HepG2 (cell line): Measurements from ENCODE around the gene KERA. TPM values are rescaled to one million over a fixed set of nuclear protein-coding genes. Genes with fewer than 3 reads are reported as not detected.

Experiments
- ATAC-seq: fragments of 200-7000 bp; cut with Tn5 transposase; 3 replicates; pipeline ENCODE4 v1.9.1; 2020; ENCODE audit warnings: mild to moderate bottlenecking, moderate library complexity
- BruUV-seq: library from RNA; stranded (reverse); fragments of 400-500 nt; replicated peaks from 2 replicates; lab custom pipeline; 2021; lab: Mats Ljungman, UMichigan
- CTCF ChIA-PET: fragments of 300-600 bp; formaldehyde crosslinking; extraction: SDS; loops from one replicate; lab custom pipeline; 2021; ENCODE audit warnings: low total read pairs, inconsistent platforms, low intra/inter-chr PET ratio; lab: Yijun Ruan, JAX
- POLR2A ChIA-PET: fragments of 350-600 bp; sonication (Branson Sonifier 250); formaldehyde crosslinking; loops from one replicate; lab custom pipeline; 2020; ENCODE audit warnings: antibody characterized with exemption, inconsistent platforms; lab: Yijun Ruan, JAX
- DNase-seq: peaks from one replicate; pipeline ENCODE4 v3.0.0-alpha.2; 2015; ENCODE audit warnings: low spot score
- FAIRE-seq: peaks from 3 replicates; lab custom pipeline; 2011; peaks lifted over from hg19 to GRCh38; lab: Jason Lieb, UNC
- H2AFZ ChIP-seq: one replicate; pipeline ENCODE4 v1.6.1; 2011; ENCODE audit warnings: low read length, inconsistent platforms
- H3K27ac ChIP-seq: fragments of 300-600 bp; 3 replicates; pipeline ENCODE4 v1.8.0; 2011; ENCODE audit warnings: mixed run types, mild to moderate bottlenecking, mixed read lengths, low read length, inconsistent platforms; ENCODE audit not compliant: insufficient read depth; ENCODE audit errors: extremely low read length
- H3K27me3 ChIP-seq, 2 experiments: fragments of 200-600 bp in 1 of 2; 2 replicates in 1 of 2; 3 replicates in 1 of 2; pipeline versions ENCODE4 v1.6.0 to v1.8.0; 2011; ENCODE audit warnings: low read length in 2 of 2, mild to moderate bottlenecking in 2 of 2, moderate library complexity in 2 of 2, inconsistent platforms in 1 of 2; ENCODE audit not compliant: insufficient read depth in 2 of 2, control insufficient read depth in 1 of 2
- H3K36me3 ChIP-seq, 2 experiments: fragments of 200-600 bp in 1 of 2; replicated peaks in 1 of 2; 2 replicates in 1 of 2; 3 replicates in 1 of 2; pipeline versions ENCODE4 v1.5.1 to v1.8.0; 2011; ENCODE audit warnings: low read length in 2 of 2, inconsistent platforms in 1 of 2; ENCODE audit not compliant: insufficient read depth in 2 of 2, control insufficient read depth in 1 of 2
- H3K4me1 ChIP-seq: 2 replicates; pipeline ENCODE4 v1.5.1; 2012; ENCODE audit warnings: low read length, inconsistent platforms; ENCODE audit not compliant: insufficient read depth
- H3K4me2 ChIP-seq: 2 replicates; pipeline ENCODE4 v1.6.0; 2011; ENCODE audit warnings: low read depth, low read length, inconsistent platforms
- H3K4me3 ChIP-seq, 3 experiments: fragments of 200-600 bp in 1 of 3; sonication (generic), shearing (Covaris generic) in 1 of 3; replicated peaks in 1 of 3; 2 replicates each; pipeline ENCODE4 v1.5.1; 2011 to 2016; ENCODE audit warnings: low read length in 3 of 3, inconsistent platforms in 2 of 3, low read depth in 2 of 3, mild to moderate bottlenecking in 2 of 3, control low read depth in 1 of 3, mixed read lengths in 1 of 3; ENCODE audit not compliant: insufficient read depth in 1 of 3
- H3K79me2 ChIP-seq: one replicate; pipeline ENCODE4 v1.6.1; 2011; ENCODE audit warnings: low read length, inconsistent platforms; ENCODE audit not compliant: insufficient read depth
- H3K9ac ChIP-seq: 2 replicates; pipeline ENCODE4 v1.6.0; 2011; ENCODE audit warnings: mild to moderate bottlenecking, low read depth, low read length, inconsistent platforms; ENCODE audit not compliant: insufficient read depth
- H3K9me3 ChIP-seq: 2 replicates; pipeline ENCODE4 v1.5.1; 2012; ENCODE audit warnings: mild to moderate bottlenecking, low read length
- H4K20me1 ChIP-seq: 2 replicates; pipeline ENCODE4 v1.6.0; 2011; ENCODE audit warnings: inconsistent platforms, mild to moderate bottlenecking, low read length, moderate library complexity; ENCODE audit not compliant: insufficient read depth
- EED ChIP-seq: sonication (generic); formaldehyde crosslinking; IDR thresholded peaks from 2 replicates; pipeline ENCODE4 v1.5.0; 2020; ENCODE audit warnings: mild to moderate bottlenecking, missing genetic modification reagents
- HMGA1 ChIP-seq: sonication (generic); formaldehyde crosslinking; conservative IDR thresholded peaks from 2 replicates; pipeline ENCODE4 v1.4.0; 2020; ENCODE audit warnings: missing genetic modification reagents
- KDM4B ChIP-seq: sonication (generic); formaldehyde crosslinking; IDR thresholded peaks from 2 replicates; pipeline ENCODE4 v1.4.0; 2020; ENCODE audit warnings: missing genetic modification reagents
- NFE2 ChIP-seq: sonication (generic); formaldehyde crosslinking; IDR thresholded peaks from 2 replicates; pipeline ENCODE4 v1.4.0; 2020; ENCODE audit warnings: missing genetic modification reagents
- RCOR2 ChIP-seq: IDR thresholded peaks from 2 replicates; pipeline ENCODE4 v1.6.1; 2016; ENCODE audit warnings: missing biosample characterization, missing genetic modification reagents
- ZNF562 ChIP-seq: sonication (generic); formaldehyde crosslinking; IDR thresholded peaks from 2 replicates; pipeline ENCODE4 v1.8.0; 2022; ENCODE audit warnings: missing genetic modification reagents, borderline replicate concordance
- WGBS: methylation state at CpG from one replicate; pipeline ENCODE4 v1.1.6; 2017; ENCODE audit warnings: low lambda C conversion rate; 5-methylcytosine and 5-hydroxymethylcytosine counted together
- in situ Hi-C: cut with HindIII; loops from 2 replicates; pipeline ENCODE4 v1.10.0; 2017; ENCODE audit warnings: low pct_unique_long_range_greater_than_20kb; ENCODE audit not compliant: extremely low pct_ligation_motif_present
- intact Hi-C: fragments of 100-400 bp; cut with micrococcal nuclease; formaldehyde crosslinking; loops from one replicate; pipeline ENCODE4 v1.10.0; 2022; ENCODE audit not compliant: unreplicated experiment
- polyA plus RNA-seq, 8 experiments: library from polyadenylated mRNA; depleted of rRNA in 3 of 8; stranded (reverse) in 7 of 8; unstranded in 1 of 8; fragments of >200 nt; fragmentation: Illumina TruSeq in 4 of 8; extraction: Trizol in 4 of 8; gene quantifications; 2 replicates each; pipeline versions ENCODE4 v1.2.1 to v1.2.3, GENCODE V29; 2011 to 2016; ENCODE audit warnings: low read depth in 4 of 8, missing spikeins in 1 of 8, mixed read lengths in 1 of 8; ENCODE audit not compliant: insufficient read depth in 1 of 8
- total RNA-seq, 5 experiments: library from RNA; depleted of rRNA; stranded (reverse); fragments of >200 nt; fragmentation: Illumina TruSeq; extraction: Trizol; gene quantifications; 2 replicates each; pipeline ENCODE4 v1.2.3, GENCODE V29; 2016; ENCODE audit warnings: low read depth in 1 of 5
- TF ChIP-seq, protein P1 (sequence below): sonication (generic); formaldehyde crosslinking; IDR thresholded peaks from 2 replicates; pipeline ENCODE4 v1.4.0; 2020; ENCODE audit warnings: mild to moderate bottlenecking, low read depth, missing genetic modification reagents
- TF ChIP-seq, protein P2 (sequence below): sonication (generic); formaldehyde crosslinking; IDR thresholded peaks from 2 replicates; pipeline ENCODE4 v1.4.0; 2020; ENCODE audit warnings: missing genetic modification reagents
- TF ChIP-seq, protein P3 (sequence below): IDR thresholded peaks from 2 replicates; pipeline ENCODE4 v1.4.0; 2020; ENCODE audit warnings: mild to moderate bottlenecking, missing genetic modification reagents
- TF ChIP-seq, protein P4 (sequence below): sonication (generic); formaldehyde crosslinking; IDR thresholded peaks from 2 replicates; pipeline ENCODE4 v1.5.0; 2020; ENCODE audit warnings: mild to moderate bottlenecking, low read depth, missing genetic modification reagents, borderline replicate concordance
- TF ChIP-seq, protein P5 (sequence below): sonication (generic); formaldehyde crosslinking; IDR thresholded peaks from 2 replicates; pipeline ENCODE4 v1.4.0; 2020; ENCODE audit warnings: low read depth, mild to moderate bottlenecking, missing genetic modification reagents
- TF ChIP-seq, protein P6 (sequence below): sonication (generic); formaldehyde crosslinking; IDR thresholded peaks from 2 replicates; pipeline ENCODE4 v1.4.0; 2020; ENCODE audit warnings: missing genetic modification reagents, borderline replicate concordance

Gene KERA
- total and polyA plus RNA-seq, 2 of the 13 experiments (the other 11 are each of a cell fraction or from before 2014, with no cell fraction given), result not detected

DNA sequence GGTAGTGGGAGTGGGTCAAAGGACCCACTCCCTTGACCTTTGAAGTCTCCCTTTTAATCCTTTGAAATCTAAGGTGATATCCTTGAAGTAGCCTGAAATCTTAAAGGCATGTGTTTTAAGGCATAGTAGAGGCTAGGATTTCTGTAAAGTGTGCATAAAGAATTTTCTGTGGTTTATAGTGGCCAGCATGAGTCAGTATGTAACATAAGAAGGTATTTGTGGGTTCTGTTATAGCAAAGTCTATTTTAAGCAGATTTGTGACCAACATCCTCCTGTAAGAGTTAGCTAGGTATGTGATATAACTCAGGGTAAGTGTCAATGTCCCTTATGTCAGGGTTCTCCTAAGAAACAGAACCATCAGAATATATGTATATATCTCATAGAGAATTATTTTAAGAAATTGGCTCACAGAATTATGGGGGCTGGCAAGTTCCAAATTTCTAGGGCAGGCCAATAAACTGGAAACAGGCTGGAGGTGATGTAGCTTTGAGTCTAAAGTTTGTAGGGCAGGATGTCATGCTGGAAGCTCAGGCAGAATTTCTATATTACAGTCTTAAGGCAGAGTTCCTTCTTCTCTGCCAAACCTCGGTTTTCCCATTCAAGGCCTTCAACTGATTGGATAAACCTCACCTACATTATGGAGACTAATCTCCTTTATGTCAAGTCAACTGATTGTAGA is 34.4 kb downstream of the KERA start (continued):
- TF ChIP-seq HMGA1 (CRISPR knock-in tag) (no peak), EED (no peak)
- TF ChIP-seq, protein P1, sequence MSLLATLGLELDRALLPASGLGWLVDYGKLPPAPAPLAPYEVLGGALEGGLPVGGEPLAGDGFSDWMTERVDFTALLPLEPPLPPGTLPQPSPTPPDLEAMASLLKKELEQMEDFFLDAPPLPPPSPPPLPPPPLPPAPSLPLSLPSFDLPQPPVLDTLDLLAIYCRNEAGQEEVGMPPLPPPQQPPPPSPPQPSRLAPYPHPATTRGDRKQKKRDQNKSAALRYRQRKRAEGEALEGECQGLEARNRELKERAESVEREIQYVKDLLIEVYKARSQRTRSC (CRISPR knock-in tag), result no peak
- TF ChIP-seq, protein P2, sequence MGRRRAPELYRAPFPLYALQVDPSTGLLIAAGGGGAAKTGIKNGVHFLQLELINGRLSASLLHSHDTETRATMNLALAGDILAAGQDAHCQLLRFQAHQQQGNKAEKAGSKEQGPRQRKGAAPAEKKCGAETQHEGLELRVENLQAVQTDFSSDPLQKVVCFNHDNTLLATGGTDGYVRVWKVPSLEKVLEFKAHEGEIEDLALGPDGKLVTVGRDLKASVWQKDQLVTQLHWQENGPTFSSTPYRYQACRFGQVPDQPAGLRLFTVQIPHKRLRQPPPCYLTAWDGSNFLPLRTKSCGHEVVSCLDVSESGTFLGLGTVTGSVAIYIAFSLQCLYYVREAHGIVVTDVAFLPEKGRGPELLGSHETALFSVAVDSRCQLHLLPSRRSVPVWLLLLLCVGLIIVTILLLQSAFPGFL (CRISPR knock-in tag), result no peak
- TF ChIP-seq, protein P3, sequence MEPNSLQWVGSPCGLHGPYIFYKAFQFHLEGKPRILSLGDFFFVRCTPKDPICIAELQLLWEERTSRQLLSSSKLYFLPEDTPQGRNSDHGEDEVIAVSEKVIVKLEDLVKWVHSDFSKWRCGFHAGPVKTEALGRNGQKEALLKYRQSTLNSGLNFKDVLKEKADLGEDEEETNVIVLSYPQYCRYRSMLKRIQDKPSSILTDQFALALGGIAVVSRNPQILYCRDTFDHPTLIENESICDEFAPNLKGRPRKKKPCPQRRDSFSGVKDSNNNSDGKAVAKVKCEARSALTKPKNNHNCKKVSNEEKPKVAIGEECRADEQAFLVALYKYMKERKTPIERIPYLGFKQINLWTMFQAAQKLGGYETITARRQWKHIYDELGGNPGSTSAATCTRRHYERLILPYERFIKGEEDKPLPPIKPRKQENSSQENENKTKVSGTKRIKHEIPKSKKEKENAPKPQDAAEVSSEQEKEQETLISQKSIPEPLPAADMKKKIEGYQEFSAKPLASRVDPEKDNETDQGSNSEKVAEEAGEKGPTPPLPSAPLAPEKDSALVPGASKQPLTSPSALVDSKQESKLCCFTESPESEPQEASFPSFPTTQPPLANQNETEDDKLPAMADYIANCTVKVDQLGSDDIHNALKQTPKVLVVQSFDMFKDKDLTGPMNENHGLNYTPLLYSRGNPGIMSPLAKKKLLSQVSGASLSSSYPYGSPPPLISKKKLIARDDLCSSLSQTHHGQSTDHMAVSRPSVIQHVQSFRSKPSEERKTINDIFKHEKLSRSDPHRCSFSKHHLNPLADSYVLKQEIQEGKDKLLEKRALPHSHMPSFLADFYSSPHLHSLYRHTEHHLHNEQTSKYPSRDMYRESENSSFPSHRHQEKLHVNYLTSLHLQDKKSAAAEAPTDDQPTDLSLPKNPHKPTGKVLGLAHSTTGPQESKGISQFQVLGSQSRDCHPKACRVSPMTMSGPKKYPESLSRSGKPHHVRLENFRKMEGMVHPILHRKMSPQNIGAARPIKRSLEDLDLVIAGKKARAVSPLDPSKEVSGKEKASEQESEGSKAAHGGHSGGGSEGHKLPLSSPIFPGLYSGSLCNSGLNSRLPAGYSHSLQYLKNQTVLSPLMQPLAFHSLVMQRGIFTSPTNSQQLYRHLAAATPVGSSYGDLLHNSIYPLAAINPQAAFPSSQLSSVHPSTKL (CRISPR knock-in tag), result no peak

DNA sequence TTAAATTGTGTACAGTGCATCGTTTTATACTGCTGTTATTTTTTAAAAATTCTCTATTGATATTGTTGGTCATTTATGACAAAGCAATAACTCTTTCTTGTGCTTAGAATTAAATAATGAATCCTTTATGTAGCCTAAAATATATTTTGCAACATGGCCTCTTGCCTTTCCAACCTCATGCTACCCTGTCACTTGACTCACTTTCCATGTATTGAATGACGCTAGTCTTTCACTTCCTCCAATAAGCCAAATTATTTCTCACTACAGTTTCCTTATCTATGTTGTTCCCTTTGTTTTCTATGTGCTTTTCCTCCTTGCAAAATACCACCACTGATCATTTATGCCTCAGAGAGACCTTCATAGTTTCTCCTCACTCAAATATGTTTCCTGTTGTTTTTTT is 36.7 kb downstream of the KERA start:
- no TSS peak for BruUV-seq
- 0% methylated on average over 2 of the region's 2 CpGs for WGBS
- Histone ChIP-seq H3K79me2 (no peaks in the 10 kb centered on the region), H3K36me3 (no peaks in the 10 kb centered on the region), H3K9me3 (no peaks in the 10 kb centered on the region), H3K27ac (no peak overlapping the region), H2AFZ (no peak overlapping the region), H3K27me3 (no peaks in the 10 kb centered on the region), H3K4me3 (no peak overlapping the region), H3K4me2 (no peak overlapping the region), H3K9ac (no peak overlapping the region), H3K4me1 (no peaks in the 10 kb centered on the region), H4K20me1 (no peaks in the 10 kb centered on the region)
- in situ Hi-C loops, result no loop called here
- FAIRE-seq, result no peak
- CTCF ChIA-PET, result no interaction called here
- no peak for ATAC-seq
- intact Hi-C loops, result no loop called here
- DNase-seq, result no peak
- POLR2A ChIA-PET, result no interaction called here
- TF ChIP-seq, protein P4, sequence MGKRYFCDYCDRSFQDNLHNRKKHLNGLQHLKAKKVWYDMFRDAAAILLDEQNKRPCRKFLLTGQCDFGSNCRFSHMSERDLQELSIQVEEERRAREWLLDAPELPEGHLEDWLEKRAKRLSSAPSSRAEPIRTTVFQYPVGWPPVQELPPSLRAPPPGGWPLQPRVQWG (CRISPR knock-in tag), result no peak
- TF ChIP-seq KDM4B (CRISPR knock-in tag), result no peak
- no peak for TF ChIP-seq ZNF562 (CRISPR knock-in tag)
- no peak for TF ChIP-seq RCOR2
- no peak for TF ChIP-seq NFE2 (CRISPR knock-in tag)
- TF ChIP-seq, protein P5, sequence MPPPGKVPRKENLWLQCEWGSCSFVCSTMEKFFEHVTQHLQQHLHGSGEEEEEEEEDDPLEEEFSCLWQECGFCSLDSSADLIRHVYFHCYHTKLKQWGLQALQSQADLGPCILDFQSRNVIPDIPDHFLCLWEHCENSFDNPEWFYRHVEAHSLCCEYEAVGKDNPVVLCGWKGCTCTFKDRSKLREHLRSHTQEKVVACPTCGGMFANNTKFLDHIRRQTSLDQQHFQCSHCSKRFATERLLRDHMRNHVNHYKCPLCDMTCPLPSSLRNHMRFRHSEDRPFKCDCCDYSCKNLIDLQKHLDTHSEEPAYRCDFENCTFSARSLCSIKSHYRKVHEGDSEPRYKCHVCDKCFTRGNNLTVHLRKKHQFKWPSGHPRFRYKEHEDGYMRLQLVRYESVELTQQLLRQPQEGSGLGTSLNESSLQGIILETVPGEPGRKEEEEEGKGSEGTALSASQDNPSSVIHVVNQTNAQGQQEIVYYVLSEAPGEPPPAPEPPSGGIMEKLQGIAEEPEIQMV, result no peak
- TF ChIP-seq, protein P6, sequence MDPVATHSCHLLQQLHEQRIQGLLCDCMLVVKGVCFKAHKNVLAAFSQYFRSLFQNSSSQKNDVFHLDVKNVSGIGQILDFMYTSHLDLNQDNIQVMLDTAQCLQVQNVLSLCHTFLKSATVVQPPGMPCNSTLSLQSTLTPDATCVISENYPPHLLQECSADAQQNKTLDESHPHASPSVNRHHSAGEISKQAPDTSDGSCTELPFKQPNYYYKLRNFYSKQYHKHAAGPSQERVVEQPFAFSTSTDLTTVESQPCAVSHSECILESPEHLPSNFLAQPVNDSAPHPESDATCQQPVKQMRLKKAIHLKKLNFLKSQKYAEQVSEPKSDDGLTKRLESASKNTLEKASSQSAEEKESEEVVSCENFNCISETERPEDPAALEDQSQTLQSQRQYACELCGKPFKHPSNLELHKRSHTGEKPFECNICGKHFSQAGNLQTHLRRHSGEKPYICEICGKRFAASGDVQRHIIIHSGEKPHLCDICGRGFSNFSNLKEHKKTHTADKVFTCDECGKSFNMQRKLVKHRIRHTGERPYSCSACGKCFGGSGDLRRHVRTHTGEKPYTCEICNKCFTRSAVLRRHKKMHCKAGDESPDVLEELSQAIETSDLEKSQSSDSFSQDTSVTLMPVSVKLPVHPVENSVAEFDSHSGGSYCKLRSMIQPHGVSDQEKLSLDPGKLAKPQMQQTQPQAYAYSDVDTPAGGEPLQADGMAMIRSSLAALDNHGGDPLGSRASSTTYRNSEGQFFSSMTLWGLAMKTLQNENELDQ, result no peak
